OCI-M1 (cell line): Measurements from ENCODE around the gene CHRD.
"Not testable (repeated sequence)": the region's sequence is repeated elsewhere in the genome, so short reads cannot be mapped to it uniquely, and the experiment has no call there.

Source experiments
- DNase-seq: peaks from one replicate; lab custom pipeline; 2025; lab: John Stamatoyannopoulos, UW

Gene CHRD

GRCh38 chr3:184379358-184380184 lies at the start of gene CHRD:
CHRD (plus strand) TSS chr3:184380054; CDS start chr3:184380319, 265 bp downstream.
- DNase-seq: no peak

DNA sequence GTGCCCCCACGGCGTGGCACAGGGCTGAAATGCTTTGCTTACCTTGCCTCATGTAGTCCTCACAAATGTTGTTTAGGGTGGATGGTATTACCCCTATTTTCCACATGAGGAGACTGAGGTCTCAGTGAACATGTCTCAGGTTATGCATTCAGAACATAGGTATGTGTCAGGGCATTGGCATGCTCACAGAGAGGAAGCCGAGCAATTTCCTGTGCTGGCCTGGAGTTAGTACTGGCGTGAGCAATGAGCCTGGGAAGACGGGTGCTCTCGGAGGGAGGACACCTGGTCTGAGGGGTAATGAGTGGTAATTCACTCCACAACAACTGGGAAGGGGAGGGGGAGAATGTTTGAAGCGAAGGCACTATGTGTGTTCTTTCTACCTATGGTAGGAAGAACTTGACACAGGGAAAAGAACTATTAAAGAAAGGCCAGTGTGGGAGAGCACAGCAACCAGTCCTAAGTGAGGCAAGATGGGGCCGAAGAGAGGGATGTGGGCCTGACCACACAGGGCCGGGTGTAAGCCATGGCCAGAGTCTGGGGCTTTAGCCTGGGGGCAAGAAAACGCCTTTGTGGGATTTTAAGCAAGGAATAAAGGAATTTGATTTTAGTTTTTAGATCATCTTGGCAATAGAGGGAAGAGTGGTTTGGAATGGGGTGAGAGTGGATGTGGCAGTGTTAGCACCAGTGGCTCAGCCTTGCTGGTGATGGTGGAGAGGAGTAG lies 47.3 kb upstream of the CHRD start:
- no peak for DNase-seq

DNA sequence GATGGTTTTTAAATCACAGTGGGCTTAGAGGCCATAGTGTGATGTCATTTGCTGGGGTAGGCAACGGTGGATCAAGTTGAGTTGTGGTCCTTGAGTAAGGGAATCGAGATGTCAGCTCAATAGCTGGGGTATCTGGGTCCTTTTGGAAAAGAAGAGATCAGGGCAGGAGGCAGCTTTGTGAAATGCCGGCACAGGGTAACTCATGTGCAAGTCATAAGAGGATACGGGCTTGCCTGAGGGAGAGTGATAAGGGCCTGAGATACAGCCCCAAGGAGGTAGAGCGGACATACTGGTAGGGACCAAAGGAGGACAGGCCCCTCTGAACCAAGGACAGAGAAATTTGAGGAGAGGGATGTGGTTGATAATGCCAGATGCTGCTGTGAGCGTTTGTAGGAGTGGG lies 46.7 kb upstream of the CHRD start:
- no peak for DNase-seq

DNA sequence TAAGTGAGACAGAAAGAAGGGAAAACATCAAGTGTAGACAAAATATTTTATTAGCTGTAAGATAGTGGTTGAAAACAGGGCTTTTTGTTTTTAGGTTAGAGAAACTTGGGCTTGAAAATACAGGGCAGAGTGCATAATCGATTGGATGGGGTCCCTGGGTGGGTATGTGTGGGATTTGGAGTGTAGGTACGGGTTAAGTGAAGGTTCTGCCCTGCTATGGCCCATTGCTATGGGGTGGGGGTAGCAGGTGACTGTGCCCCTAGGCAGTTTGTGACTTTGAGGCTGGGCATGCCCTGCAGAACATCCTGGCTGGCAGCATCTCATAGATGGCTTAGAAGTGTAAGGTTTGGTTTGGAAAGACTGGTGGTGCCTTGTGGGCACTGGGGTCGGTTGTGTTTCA lies 46.2 kb upstream of the CHRD start:
- DNase-seq: no peak

DNA sequence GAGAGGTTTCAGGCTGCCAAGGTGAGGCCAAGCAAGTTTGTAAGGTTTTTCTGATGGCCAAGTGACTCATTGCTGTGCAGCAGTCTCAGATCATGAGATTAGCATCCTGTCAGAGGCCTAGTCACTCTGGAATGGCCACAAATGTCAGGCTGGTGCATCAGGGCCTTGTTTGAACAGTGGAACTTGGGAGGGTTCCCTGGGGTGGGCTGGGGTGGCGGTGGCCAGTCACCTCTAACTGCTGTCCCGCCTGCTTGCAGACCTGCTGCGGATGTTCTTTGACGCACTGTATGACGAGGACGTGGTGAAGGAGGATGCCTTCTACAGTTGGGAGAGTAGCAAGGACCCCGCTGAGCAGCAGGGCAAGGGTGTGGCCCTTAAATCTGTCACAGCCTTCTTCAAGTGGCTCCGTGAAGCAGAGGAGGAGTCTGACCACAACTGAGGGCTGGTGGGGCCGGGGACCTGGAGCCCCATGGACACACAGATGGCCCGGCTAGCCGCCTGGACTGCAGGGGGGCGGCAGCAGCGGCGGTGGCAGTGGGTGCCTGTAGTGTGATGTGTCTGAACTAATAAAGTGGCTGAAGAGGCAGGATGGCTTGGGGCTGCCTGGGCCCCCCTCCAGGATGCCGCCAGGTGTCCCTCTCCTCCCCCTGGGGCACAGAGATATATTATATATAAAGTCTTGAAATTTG lies 45.2 kb upstream of the CHRD start:
- peak; percentile 3 for DNase-seq

DNA sequence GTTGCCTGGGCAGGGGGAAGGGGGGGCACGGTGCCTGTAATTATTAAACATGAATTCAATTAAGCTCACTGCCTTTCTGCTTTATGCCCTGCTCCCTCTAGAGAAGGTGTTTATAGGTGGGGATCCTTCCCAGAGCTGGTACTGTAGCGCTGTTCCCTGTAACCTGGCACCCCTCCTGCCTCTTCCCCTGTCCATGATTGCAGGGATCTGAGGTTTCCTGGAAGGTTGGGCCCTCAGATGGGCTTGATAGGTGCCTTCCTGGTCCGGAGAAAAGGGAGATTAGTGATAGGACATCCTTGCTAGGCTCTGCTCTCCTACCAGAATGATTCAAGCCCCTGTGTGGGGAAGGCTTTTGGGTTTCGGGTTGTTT lies 44.6 kb upstream of the CHRD start:
- no peak for DNase-seq

GRCh38 chr3:184335661-184336546 lies 44.0 kb upstream of the CHRD start:
- peak; percentile 83 for DNase-seq

DNA sequence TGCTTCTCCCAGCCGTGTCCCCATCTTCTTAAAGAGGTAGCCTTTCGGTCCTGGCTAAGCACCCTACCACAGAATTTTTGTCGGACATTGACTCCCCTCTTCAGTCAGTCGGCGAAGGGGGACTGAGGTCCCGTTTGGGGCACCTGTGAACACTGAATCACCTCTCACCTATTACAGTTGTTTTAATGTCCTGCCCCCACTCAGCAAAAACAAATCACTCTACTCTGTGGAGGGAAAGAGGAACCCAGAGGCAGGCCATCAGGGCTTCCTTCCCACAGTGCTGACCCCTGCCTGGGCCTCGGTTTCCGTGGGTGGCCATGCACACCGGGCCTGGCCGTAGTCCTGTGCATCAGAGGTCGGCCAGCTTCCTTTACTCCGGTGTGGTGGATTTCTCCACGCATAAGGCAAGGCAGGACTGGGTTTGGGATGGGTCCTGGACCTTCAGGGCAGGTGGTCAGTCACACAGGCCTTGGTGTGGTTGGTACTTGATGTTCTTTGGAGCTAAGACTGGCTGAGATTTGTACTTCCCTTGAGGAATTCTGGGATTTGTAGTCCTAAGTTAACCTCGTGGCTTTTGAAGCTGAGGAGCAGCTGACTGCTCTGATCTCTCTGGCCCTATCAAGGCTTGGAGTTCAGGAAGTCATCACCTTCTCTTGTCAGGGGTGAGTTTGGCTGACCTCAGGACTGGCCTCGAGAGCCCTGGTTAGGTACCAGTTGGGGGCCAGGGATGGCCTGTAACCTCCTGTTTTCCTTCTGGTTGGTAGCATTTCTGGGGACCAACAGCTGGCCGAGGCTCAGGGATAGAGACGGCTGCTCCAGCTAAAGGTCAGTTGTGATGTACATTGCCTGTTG lies 43.1 kb upstream of the CHRD start:
- peak; percentile 37 for DNase-seq

- no peak for DNase-seq
These were observed 42.5 kb upstream of the CHRD start, which contains the start of gene FAM131A for GRCh38 chr3:184337399-184337714. FAM131A (plus strand) TSS chr3:184337600; CDS start chr3:184337631, 31 bp downstream.

DNA sequence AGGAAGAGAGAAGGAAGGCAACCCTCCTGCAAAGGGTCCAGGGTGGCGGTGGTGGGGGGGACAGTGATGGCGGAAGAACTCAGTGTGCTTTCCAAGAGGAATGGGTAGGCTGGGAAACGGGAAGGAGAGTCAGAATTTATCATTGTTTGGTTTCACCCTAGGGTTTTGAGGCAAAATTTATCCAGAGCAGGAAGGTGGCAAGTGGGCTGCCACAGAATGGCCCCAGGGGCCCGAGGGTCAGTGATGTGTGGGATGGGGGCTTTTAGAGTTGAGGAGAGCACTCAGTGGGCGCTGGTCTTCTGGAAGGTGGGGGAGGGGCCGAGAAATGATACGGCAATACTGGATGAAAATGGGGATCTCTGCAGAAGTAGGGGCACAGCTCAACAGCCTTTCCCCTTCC lies 41.9 kb upstream of the CHRD start:
- no peak for DNase-seq

DNA sequence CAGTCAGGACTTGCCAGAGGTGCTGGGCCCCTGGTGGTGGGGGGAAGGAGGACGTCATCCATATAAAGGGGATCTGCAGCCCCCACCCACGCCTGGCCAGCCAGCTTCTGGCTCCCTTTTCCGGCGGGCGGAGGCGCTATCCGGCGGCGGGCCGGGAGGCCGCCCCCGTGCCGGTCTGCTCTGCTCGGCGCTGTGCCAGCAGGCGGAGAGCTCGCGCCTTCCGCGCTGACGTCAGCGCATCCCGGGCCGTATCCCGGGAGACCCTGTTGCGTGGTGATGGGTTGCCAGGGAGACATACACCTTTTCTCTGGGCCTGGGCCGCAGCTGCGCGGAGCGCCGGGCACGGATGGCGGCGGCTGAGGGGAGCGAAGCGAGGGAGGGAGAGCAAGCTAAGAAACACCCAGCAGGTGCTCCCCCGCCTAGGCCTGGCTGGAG lies 41.3 kb upstream of the CHRD start:
- no peak for DNase-seq

- DNase-seq: no peak
These were observed 40.9 kb upstream of the CHRD start for GRCh38 chr3:184339001-184339400.

GRCh38 chr3:184339451-184340135 lies 40.3 kb upstream of the CHRD start:
- not testable (repeated sequence) for DNase-seq

DNA sequence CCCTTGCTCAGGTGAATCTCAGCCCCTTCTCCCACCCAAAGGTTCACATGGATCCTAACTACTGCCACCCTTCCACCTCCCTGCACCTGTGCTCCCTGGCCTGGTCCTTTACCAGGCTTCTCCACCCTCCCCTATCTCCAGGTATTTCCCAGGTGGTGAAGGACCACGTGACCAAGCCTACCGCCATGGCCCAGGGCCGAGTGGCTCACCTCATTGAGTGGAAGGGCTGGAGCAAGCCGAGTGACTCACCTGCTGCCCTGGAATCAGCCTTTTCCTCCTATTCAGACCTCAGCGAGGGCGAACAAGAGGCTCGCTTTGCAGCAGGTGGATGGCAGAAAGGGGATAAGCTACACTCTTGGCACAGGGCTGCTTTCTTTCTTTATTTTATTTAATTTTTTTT lies 37.9 kb upstream of the CHRD start:
- DNase-seq: no peak

DNA sequence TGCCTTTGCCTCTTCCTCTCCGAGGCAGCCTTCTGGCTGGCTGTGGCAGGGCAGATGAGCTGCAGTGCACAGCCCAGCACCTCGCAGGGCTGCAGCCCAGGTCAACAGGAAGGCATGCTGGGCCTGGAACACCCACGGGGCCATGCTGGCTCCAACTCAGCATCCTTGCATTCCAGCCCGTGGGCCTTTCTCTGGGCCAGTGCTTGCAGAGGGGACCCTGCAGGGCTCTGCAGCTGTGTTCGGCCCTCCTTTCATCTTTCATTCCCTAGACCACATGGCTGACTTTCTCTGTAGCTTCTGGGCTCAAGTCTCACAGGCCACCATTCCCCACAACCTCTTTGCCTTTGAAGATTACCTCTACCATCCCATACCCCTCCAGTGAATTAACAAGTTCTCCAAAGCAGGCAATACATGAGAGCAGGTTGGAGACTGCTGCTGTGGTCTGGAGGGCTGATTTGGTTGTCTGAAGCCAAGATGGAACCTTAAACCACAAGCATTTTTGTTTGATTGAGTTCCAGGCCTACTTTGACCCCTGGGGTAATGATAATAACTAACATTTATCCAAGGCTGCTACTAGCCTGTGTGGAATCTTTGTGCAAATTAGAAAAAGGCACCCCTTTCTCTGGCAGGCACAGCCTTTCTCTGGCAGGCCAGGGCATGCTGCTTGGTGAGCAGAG lies 36.5 kb upstream of the CHRD start:
- DNase-seq: no peak

- no peak for DNase-seq
These were observed 35.1 kb upstream of the CHRD start for GRCh38 chr3:184344579-184345316.

DNA sequence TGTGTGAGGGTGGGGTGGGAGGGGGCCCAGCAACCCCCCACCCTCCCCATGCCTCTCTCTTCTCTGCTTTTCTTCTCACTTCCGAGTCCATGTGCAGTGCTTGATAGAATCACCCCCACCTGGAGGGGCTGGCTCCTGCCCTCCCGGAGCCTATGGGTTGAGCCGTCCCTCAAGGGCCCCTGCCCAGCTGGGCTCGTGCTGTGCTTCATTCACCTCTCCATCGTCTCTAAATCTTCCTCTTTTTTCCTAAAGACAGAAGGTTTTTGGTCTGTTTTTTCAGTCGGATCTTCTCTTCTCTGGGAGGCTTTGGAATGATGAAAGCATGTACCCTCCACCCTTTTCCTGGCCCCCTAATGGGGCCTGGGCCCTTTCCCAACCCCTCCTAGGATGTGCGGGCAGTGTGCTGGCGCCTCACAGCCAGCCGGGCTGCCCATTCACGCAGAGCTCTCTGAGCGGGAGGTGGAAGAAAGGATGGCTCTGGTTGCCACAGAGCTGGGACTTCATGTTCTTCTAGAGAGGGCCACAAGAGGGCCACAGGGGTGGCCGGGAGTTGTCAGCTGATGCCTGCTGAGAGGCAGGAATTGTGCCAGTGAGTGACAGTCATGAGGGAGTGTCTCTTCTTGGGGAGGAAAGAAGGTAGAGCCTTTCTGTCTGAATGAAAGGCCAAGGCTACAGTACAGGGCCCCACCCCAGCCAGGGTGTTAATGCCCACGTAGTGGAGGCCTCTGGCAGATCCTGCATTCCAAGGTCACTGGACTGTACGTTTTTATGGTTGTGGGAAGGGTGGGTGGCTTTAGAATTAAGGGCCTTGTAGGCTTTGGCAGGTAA lies 34.3 kb upstream of the CHRD start:
- DNase-seq: peak; percentile 91
